ENCODE data around the gene ZNF275.
"Not testable (repeated sequence)": the region's sequence is repeated elsewhere in the genome, so short reads cannot be mapped to it uniquely, and the experiment has no call there.

Gene ZNF275

GRCh38 chrX:153386097-153386496 is 52.1 kb downstream of the ZNF275 start:
- in situ Hi-C loops (cut with MboI; ENCODE audit: low sequenced_read_pairs): no loop called here

GRCh38 chrX:153387345-153387744 is 53.4 kb downstream of the ZNF275 start:
- in situ Hi-C loops (cut with MboI; ENCODE audit: low sequenced_read_pairs): no loop called here

- in situ Hi-C loops (cut with MboI; ENCODE audit: low sequenced_read_pairs): no loop called here
Measured at GRCh38 chrX:153387987-153388721, 54.2 kb downstream of the ZNF275 start.

- in situ Hi-C loops (cut with MboI; ENCODE audit: low sequenced_read_pairs): no loop called here
Measured at GRCh38 chrX:153388722-153389459, 54.9 kb downstream of the ZNF275 start.

GRCh38 chrX:153389460-153389768 is 55.5 kb downstream of the ZNF275 start:
- in situ Hi-C loops (cut with MboI; ENCODE audit: low sequenced_read_pairs): not testable (repeated sequence)

- in situ Hi-C loops (cut with MboI; ENCODE audit: low sequenced_read_pairs): no loop called here
Measured at GRCh38 chrX:153392642-153393321, 58.8 kb downstream of the ZNF275 start.

GRCh38 chrX:153394612-153395011 is 60.7 kb downstream of the ZNF275 start:
- in situ Hi-C loops (cut with MboI; ENCODE audit: low sequenced_read_pairs): no loop called here

GRCh38 chrX:153395613-153396319 is 61.8 kb downstream of the ZNF275 start:
- in situ Hi-C loops (cut with MboI; ENCODE audit: low sequenced_read_pairs): no loop called here

GRCh38 chrX:153396320-153397195 is 62.6 kb downstream of the ZNF275 start:
- in situ Hi-C loops (cut with MboI; ENCODE audit: low sequenced_read_pairs): no loop called here

GRCh38 chrX:153397256-153397960 is 63.5 kb downstream of the ZNF275 start:
- in situ Hi-C loops (cut with MboI; ENCODE audit: low sequenced_read_pairs): no loop called here

- in situ Hi-C loops (cut with MboI; ENCODE audit: low sequenced_read_pairs): no loop called here
Measured at GRCh38 chrX:153398275-153398960, 64.5 kb downstream of the ZNF275 start.

GRCh38 chrX:153400146-153401132 is 66.5 kb downstream of the ZNF275 start:
- in situ Hi-C loops (cut with MboI; ENCODE audit: low sequenced_read_pairs): no loop called here

- in situ Hi-C loops (cut with MboI; ENCODE audit: low sequenced_read_pairs): no loop called here
Measured at GRCh38 chrX:153401133-153401764, 67.3 kb downstream of the ZNF275 start, which contains the start of gene PNMA6E. PNMA6E (minus strand) TSS chrX:153401350; CDS start chrX:153398849, 2,501 bp downstream.
